Calu3 (cell line): Measurements from ENCODE around the gene CHI3L1. TPM values are rescaled to one million over a fixed set of nuclear protein-coding genes. Genes with fewer than 3 reads are reported as not detected.

Source experiments
- BruUV-seq: library from RNA; stranded (reverse); fragments of 400-500 nt; replicated peaks from 2 replicates; lab custom pipeline; 2021; lab: Mats Ljungman, UMichigan
- CTCF ChIA-PET: fragments of 300-600 bp; sonication (Branson Sonifier 250); formaldehyde crosslinking; loops from one replicate; lab custom pipeline; 2022; ENCODE audit warnings: antibody characterized with exemption; lab: Charles Lee
- DNase-seq: peaks from one replicate; pipeline ENCODE4 v3.0.0; 2022
- H3K27ac Mint-ChIP-seq: one replicate; pipeline ENCODE4 v1.8.0; 2022; ENCODE audit warnings: mixed read lengths; ENCODE audit not compliant: unreplicated experiment
- H3K27me3 Mint-ChIP-seq: one replicate; pipeline ENCODE4 v1.8.0; 2022; ENCODE audit warnings: mixed read lengths; ENCODE audit not compliant: unreplicated experiment
- H3K36me3 Mint-ChIP-seq: one replicate; pipeline ENCODE4 v1.8.0; 2022; ENCODE audit warnings: mild to moderate bottlenecking, moderate library complexity, mixed read lengths; ENCODE audit not compliant: insufficient read depth, unreplicated experiment
- H3K4me1 Mint-ChIP-seq: one replicate; pipeline ENCODE4 v1.8.0; 2022; ENCODE audit warnings: mild to moderate bottlenecking, low read depth, mixed read lengths; ENCODE audit not compliant: unreplicated experiment
- H3K4me3 Mint-ChIP-seq: one replicate; pipeline ENCODE4 v1.8.0; 2022; ENCODE audit warnings: mild to moderate bottlenecking, low read depth, moderate library complexity, mixed read lengths; ENCODE audit not compliant: unreplicated experiment
- H3K9me3 Mint-ChIP-seq: one replicate; pipeline ENCODE4 v1.8.0; 2022; ENCODE audit warnings: low read depth, mixed read lengths; ENCODE audit not compliant: unreplicated experiment
- intact Hi-C: fragments of 100-400 bp; cut with micrococcal nuclease; formaldehyde crosslinking; loops from one replicate; pipeline ENCODE4 v1.10.0; 2022; ENCODE audit not compliant: unreplicated experiment
- total RNA-seq: library from RNA; stranded (reverse); gene quantifications from 2 replicates; pipeline ENCODE4 v1.2.3, GENCODE V29; 2022
- TF ChIP-seq, protein P1 (sequence below): fragments of 200-600 bp; IDR thresholded peaks from one replicate; pipeline ENCODE4 v1.8.0; 2022; ENCODE audit warnings: antibody characterized with exemption; ENCODE audit not compliant: unreplicated experiment

CHI3L1 gene
- total RNA-seq, 1 experiment from 2014 or later: not detected

DNA sequence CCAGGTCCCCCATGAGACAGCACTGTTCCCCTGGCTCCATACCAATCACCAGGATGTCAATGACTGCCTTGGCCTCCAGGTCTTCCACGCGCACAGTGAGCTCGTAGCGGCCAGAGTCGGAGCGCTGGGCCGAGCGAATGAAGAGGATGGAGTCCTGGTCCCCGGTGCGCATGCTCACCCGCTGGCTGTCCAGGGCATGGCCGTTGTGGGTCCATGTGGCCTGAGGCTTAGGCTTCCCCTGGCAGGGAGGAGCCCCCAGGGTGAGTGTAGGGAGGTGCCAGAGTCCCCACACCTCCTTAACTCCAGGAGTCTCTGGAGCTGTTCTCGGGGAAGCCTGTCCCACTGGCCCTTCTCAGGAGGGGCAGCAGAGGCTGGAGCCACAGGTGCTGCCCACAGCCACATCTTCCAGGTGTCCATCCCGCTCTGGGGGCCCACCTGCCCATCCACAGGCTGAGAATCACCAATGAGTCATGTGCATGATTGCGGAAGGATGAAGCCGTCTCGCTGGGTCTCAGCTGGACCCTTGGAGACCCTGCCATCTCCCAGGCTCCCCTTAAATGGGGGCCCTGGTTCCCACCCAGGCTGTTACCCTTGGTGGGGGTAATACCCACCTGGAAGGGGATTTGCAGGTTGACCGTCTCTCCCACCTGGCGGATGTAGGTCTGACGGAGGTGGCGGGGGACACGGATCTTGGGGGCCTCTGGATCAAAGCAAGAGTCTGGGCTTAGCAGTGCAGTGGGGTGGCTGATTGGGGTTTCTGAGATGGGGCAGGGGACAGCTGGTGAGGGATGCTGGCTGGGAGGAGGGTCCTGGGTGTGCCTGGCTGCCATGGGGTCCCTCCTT is 14.9 kb downstream of the CHI3L1 start:
- TF ChIP-seq, protein P1, sequence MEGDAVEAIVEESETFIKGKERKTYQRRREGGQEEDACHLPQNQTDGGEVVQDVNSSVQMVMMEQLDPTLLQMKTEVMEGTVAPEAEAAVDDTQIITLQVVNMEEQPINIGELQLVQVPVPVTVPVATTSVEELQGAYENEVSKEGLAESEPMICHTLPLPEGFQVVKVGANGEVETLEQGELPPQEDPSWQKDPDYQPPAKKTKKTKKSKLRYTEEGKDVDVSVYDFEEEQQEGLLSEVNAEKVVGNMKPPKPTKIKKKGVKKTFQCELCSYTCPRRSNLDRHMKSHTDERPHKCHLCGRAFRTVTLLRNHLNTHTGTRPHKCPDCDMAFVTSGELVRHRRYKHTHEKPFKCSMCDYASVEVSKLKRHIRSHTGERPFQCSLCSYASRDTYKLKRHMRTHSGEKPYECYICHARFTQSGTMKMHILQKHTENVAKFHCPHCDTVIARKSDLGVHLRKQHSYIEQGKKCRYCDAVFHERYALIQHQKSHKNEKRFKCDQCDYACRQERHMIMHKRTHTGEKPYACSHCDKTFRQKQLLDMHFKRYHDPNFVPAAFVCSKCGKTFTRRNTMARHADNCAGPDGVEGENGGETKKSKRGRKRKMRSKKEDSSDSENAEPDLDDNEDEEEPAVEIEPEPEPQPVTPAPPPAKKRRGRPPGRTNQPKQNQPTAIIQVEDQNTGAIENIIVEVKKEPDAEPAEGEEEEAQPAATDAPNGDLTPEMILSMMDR: no peak
- Mint-ChIP-seq H3K9me3 (no peaks in the 10 kb centered on the region), H3K27me3 (peaks cover 72% of the 10 kb centered on the region), H3K27ac (no peak overlapping the region), H3K4me1 (peaks cover 2% of the 10 kb centered on the region), H3K36me3 (no peaks in the 10 kb centered on the region), H3K4me3 (no peak overlapping the region)
- CTCF ChIA-PET: interaction anchor here (0.7 to 3.7 kb wide), 10 partner anchors 11 to 132 kb away, joined by 3 to 68 read pairs (median 4); partner anchors contain the start of gene ADORA1
- BruUV-seq: no TSS peak
- no peak for DNase-seq
- intact Hi-C loops: loop anchor here (1.0 kb wide), 1 partner anchor 53 kb away; no protein-coding TSS in a partner anchor

DNA sequence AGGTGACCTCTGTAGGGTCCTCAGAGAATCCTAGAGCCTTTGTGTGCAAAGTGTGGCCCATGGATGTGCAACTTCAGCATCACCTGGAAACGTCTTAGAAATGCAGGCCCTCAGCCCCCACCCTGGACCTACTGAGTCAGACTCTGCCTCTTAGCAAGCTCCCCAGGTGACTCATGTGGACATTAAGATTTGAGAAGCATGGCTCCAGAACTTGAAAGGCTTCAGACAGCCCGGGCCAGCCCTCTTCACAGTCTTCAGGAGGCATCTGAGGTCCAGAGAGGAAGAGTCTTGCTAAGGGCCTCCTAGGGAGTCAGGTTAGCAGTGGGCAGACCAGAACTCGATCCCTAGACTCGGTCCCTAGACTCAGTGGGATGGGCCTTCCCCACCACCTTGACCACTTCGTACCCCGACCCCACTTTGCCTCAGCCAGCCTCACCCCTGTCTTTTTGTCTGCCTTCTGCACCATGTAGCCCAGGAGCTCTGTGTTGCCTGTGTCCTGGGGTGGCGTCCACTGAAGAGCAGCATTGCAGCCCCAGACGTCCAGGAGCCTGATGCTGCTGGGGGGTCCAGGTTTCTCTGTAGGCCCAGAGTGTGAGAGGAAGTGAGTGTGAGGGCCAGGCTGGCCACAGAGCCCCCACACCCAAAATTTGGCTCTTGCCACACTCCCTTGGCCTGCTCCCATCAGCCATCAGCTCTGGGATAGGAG is 15.7 kb downstream of the CHI3L1 start:
- no peak overlapping the region for H3K4me3 Mint-ChIP-seq
- intact Hi-C loops: no loop called here
- H3K9me3 Mint-ChIP-seq: no peaks in the 10 kb centered on the region
- TF ChIP-seq, protein P1: no peak
- peaks cover 7% of the 10 kb centered on the region for H3K4me1 Mint-ChIP-seq
- H3K27ac Mint-ChIP-seq: no peak overlapping the region
- H3K27me3 Mint-ChIP-seq: peaks cover 72% of the 10 kb centered on the region
- H3K36me3 Mint-ChIP-seq: no peaks in the 10 kb centered on the region
- no peak for DNase-seq
- no TSS peak for BruUV-seq
- CTCF ChIA-PET: interaction anchor here (0.5 to 3.7 kb wide), 4 partner anchors 44 to 150 kb away, joined by 3 to 68 read pairs (median 4); no protein-coding TSS in a partner anchor

GRCh38 chr1:203169770-203170520 is 16.6 kb downstream of the CHI3L1 start:
- CTCF ChIA-PET: interaction anchor here (1.3 kb wide), 1 partner anchor 52 kb away, joined by 4 read pairs; no protein-coding TSS in a partner anchor
- peaks cover 7% of the 10 kb centered on the region for H3K4me1 Mint-ChIP-seq
- peaks cover 72% of the 10 kb centered on the region for H3K27me3 Mint-ChIP-seq
- no peak for DNase-seq
- H3K4me3 Mint-ChIP-seq: no peak overlapping the region
- TF ChIP-seq, protein P1: no peak
- no peaks in the 10 kb centered on the region for H3K36me3 Mint-ChIP-seq
- BruUV-seq: no TSS peak
- H3K9me3 Mint-ChIP-seq: no peaks in the 10 kb centered on the region
- intact Hi-C loops: no loop called here
- no peak overlapping the region for H3K27ac Mint-ChIP-seq

- Mint-ChIP-seq H3K27me3 (peaks cover 72% of the 10 kb centered on the region), H3K4me1 (peaks cover 7% of the 10 kb centered on the region), H3K27ac (no peak overlapping the region), H3K4me3 (no peak overlapping the region), H3K9me3 (no peaks in the 10 kb centered on the region), H3K36me3 (no peaks in the 10 kb centered on the region)
- TF ChIP-seq, protein P1: no peak
- no peak for DNase-seq
- intact Hi-C loops: no loop called here
- CTCF ChIA-PET: interaction anchor here (1.3 kb wide), 1 partner anchor 51 kb away, joined by 4 read pairs; no protein-coding TSS in a partner anchor
- no TSS peak for BruUV-seq
Observed at GRCh38 chr1:203168991-203169390, 17.5 kb downstream of the CHI3L1 start.
